ENCODE data around the gene MON2.
"Not testable (repeated sequence)": the region's sequence is repeated elsewhere in the genome, so short reads cannot be mapped to it uniquely, and the experiment has no call there.

MON2 gene

DNA sequence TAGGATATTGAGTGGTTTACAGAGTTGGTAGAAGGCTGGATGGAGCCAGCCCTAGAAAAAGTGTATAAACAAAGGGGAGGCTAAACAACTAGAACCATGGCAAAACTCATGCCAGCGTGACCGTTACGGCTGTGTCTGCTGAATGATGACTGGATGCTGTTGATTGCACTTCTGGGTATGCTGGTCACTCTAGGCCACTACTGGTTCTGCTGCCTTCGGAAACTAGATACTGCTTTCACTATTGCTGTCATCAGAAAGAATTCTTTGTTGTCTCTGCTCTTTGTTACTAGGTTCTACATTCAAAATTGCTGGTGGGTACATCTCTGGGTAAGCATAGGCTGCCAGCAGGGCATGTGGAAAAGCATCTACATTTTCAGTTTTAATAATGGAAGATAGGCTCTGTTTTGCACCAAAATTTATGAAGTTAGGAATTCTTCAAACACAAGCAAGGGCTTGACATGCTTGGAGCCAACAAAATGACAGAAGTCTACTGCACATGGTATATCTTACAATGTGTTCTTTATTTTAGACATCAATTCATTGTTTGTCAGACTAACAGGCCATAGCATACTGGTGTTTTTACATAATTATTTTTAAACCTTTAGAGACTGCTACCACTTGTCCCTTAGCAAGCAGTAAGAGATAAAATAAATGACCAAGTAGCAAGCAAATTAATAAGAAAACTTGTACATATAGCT lies 15.4 kb downstream of the MON2 start:
- no peak for DNase-seq

DNA sequence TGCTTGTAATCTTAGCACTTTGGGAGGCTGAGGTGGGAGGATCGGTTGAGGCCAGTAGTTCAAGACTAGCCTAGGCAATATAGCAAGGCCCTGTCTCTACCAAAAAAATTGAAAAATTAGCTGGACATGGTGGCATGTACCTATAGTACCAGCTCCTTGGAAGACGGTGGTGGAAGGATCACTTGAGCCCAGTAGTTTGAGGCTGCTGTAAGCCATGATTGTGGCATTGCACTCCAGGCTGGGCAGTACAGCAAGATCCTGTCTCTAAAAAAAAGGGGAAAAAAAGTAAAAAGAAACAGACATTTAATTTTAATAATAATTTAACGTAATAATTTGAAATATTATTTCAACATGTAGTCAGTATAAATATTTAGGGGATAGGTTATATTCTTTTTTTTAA lies 16.1 kb downstream of the MON2 start:
- DNase-seq, result no peak

DNA sequence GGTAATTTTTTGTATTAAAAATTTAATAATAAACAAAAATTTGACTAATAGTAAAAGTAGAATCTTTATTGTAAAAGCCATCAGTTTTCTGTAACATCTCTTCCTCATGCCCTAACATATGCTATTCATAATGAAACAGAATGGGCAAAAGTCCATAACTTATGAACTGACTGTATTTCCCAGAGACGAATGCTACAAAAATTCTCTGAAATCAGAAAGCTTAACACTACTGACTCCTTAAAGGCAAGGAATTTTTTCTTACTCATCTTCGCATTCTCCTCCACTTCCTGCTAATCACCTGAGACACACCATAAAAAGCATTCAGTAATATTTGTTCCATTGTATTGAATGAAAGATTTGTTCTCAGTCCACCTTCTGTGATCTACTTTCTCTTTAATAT lies 17.6 kb downstream of the MON2 start:
- peak; percentile 52 for DNase-seq

DNA sequence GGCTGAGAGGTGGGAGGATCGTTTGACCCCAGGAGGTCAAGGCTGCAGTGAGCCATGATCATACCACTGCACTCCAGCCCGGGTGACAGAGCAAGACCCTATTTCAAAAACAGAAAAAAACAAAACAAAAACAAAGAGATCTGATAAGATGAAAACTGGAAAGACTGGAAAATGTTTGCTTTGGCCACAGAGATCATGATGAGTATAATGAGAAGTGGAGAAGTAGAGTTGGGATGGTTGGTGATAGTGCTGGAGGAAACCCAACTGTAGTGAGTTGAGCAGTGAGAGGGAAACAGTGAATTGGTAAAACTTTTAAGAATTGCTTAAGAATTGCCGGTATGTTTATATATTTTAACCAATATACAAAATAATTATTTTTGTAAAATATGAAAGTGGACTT lies 39.2 kb downstream of the MON2 start:
- no peak for DNase-seq

DNA sequence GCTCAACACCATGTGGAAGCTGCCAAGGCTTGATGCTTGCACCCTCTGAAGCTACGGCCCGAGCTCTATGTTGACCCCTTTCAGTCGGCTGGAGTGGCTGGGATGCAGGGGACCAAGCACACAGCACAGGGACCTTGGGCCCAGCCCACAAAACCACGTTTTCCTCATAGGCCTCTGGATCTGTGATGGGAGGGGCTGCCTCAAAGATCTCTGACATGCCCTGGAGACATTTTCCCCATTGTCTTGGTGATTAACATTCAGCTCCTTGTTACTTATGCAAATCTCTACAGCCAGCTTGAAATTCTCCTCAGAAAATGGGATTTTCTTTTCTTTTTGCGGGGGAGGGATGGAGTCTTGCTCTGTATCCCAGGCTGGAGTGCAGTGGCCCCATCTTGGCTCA lies 46.3 kb downstream of the MON2 start:
- DNase-seq, result no peak

DNA sequence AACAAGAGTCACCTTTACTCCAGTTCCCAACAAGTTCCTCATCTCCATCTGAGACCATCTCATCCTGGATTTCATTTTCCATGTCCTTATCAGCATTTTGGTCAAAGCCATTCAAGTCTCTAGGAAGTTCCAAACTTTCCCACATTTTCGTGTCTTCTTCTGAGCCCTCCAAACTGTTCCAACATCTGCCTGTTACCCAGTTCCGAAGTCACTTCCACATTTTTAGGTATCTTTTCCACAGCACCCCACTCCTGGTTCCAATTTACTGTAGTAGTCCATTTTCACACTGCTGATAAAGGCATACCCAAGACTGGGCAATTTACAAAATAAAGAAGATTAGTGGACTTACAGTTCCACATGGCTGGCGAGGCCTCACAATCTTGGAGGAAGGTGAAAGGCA lies 47.5 kb downstream of the MON2 start:
- not testable (repeated sequence) for DNase-seq

DNA sequence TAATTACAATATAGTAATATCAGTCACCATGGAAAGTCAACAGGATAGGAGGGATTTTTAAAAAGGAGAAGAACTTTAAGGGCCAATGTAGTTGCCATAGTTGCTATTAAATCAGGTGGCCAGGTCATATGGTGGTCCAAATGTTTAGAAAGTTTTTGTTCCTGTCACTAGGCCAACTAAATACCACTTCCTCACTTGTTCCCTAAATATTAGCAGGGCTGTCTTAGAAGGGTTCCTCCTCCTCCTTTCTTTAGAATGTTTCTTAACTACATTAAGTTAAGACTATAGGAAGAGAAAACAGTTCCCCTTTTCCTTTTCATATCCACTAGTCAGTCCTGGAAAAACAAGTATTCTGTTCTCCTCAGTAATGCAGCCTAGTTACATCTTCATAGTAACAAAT lies 50.3 kb downstream of the MON2 start:
- DNase-seq, result no peak

DNA sequence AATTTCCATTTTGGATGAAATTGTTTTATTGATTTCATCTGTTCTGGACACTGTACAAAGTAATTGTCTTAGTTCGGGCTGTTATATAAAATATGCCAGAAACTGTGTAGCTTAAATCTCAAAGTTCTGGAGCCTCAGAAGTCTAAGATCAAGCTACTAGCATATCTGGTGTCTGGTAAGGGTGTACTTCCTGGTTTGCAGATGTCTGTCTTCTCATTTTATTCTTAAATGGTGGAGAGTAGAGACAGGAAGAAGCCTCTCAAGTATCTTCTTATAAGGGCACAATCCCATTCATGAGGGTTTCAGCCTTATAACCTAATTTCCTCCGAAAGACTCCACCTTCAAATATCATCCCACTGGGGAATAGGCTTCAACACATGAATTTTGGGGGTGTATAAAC lies 51.3 kb downstream of the MON2 start:
- DNase-seq, result no peak

DNA sequence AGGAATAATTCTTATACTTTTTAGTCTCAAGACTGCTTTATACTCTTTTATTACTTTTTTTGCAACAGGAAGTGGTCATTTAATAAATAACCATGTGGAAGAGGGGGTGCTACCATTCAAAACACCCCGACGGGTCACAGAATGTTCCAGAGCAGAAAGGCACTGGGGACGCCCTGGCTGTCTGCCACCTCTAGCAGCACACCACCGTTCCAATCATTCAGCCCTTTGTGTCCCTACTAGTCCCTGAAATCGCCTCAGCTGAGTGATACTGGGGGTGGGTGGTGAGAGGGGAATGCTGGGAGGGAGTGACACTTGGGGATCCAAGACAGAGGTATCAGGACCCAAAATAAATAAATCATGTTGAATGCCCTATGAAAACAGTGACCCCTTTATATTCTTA lies 52.4 kb downstream of the MON2 start:
- DNase-seq, result no peak

DNA sequence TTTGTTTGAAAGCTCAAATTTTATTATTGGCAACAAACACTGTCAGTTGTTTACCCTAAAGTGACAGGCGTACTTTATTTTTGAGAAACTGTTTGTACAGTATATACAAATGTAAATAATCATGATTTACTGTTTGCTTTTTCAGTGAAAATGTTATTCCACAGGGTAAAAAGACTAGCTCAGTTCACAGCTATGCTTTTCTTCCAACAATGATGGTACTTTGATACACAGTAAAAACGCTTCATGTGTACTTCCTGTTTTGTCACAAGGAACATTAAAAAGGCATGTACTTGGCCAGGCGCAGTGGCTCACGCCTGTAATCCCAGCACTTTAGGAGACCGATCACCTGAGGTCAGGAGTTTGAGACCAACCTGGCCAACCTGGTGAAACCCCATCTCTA lies 53.7 kb downstream of the MON2 start:
- no peak for DNase-seq

DNA sequence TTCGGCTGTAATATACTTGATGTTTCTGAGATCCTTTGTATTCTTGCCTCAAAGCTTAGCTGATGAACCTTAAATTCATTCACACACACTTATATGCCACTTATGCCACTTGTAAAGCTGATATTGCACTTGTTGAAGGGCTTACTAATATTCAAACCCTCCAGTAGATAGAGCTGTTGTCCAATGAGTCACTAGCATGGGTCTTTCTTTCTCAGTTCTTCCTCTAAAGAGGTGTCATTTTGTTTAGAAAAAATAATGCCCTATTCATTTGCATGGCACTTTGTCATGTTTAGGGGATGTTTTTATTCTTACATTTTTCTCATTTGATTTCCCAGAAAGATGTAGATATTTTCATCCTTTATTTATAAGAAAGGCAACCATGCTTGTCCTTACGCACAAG lies 56.4 kb downstream of the MON2 start:
- no peak for DNase-seq

DNA sequence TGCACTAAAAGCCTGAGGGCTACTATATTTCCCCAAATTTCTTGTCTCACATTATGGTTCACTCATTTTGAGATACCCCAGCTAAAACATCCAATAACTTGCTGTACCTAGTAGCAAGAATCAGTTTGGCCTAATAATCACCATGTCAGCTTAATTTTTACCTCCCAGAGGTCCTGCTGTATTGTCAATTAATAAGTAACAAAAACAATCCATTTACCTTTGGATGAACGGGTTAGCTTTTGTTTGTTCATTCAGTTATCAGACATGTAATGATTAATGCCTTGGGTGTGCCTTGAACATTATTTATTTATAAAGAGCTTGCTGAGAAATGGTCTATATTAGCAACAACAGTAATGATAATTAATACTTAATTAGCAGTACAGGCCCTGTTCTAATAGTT lies 57.0 kb downstream of the MON2 start:
- DNase-seq, result no peak

DNA sequence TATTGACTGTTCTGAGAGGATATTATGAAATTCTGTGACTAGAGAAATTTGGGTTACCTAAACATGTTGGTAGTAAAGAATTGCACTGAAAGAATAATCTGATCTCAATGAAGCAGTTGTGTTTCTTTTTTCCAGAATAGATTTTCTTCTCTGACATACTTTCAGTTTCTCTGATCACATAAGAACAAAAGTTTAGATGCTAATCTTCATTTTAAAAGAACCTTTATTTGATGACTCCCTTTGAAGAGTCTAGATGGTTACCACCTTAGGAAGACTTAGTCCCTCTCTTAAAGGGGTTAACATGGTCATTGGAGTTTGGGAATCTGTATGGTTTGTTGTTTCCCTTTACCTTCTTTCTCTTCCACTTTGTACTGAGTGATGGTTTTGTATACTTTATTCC lies 58.6 kb downstream of the MON2 start:
- DNase-seq, result no peak

DNA sequence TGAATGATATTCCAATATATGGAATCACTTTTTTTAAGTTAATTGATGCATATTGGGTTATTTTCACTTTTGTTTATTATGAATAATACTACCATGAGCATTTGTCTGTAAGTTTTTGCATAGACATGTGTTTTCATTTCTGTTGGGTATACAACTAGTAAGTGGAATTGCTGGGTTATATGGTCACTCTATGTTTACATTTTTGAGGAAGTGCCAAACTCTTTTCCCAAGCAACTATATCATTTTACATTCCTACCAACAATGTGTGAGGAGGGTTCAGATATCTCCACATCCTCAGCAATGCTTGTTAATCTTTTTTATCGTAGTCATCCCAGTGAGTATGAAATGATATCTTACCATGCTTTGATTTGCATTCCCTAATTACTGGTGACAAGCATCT lies 64.0 kb downstream of the MON2 start:
- peak; percentile 87 for DNase-seq

DNA sequence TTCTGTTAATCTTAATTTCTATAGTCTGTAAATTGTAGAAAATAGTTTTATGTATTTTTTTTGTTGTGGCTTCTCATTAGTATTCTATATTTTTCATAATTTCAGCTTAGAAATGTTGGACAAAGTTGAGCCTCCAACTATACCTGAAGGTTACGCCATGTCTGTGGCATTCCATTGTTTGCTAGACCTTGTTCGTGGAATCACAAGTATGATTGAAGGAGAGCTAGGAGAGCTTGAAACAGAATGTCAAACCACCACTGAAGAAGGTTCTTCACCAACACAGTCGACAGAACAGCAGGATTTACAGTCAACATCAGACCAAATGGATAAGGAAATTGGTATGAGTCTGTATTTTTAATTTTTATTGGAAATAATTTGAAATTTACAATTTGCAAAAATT lies 65.7 kb downstream of the MON2 start:
- DNase-seq, result no peak

DNA sequence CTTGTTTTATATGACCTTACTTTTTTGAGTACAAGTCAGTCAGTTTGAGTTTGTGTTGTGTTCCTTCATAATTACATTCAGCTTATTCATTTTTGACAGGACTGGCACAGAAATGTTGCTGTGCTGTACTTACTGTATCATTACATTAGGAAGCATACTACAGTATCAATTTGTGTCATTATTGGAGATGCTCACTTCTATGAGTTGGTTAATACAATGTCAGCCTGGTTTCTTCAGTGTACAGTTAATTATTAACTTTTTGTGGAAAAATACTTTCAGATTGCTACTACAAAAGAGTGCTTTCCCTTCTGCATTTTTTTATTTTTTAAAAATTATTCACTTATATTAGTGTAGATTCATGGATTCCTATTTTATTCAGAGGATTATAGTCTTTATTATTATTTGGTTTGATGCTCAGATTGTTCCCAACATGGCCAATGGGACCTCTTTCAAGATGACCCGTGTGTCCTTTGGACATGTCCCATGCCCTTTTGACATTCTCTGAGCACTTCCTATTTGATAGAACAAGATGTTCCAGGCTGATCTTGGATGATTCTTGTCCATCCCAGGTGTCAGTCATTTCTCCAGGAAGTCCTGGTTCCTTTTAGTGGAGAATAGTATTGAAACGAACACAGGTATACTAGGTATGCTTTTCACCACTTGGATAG lies 66.6 kb downstream of the MON2 start:
- no peak for DNase-seq

DNA sequence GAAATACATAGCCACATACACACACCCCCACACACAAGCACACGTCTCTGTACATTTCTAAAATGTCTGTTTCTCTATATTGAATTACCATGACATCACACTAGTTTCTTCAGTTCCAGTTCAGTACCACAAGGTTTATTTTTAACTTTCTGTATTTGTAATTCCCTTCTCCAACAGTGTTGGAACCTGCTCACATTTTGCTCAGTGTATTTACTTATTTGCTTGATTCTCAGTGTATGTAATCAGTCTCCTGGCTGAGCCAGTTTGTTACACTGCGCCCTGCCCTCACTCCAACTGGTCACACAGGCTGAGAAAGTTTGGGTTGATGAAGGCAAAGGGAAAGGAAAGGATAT lies 67.1 kb downstream of the MON2 start:
- DNase-seq, result no peak

DNA sequence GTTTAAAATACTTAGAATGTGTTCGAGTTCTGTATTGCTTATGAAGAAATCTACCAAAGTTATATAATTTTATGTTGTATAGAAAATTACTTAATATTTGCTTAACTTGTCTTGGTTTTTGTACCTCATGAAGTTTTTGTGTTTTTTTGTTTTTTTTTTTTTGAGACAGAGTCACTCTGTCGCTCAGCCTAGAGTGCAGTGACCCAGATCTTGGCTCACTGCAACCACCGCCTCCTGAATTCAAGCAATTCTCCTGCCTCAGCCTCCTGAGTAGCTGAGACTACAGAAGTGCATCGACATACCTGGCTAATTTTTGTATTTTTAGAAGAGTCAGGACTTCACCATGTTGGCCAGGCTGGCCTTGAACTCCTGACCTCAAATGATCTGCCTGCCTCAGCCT lies 69.9 kb downstream of the MON2 start:
- DNase-seq, result no peak

DNA sequence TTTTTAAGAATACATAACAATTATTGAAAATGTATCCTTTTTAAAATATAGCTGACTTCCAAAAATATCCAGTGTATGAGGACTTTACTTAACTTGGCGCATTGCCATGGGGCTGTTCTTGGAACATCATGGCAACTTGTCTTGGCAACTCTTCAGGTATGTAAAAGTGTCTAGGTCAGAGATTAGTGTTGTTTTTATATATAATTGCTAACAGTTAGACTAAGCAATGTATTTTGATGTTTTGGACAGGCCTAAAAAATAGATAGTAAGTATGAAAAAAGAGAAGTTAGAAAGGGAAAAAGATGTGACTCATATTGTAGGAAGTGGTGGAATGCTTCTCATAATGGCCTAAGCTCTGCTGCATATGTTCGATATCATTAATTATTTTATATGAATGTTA lies 70.9 kb downstream of the MON2 start:
- peak; percentile 88 for DNase-seq

DNA sequence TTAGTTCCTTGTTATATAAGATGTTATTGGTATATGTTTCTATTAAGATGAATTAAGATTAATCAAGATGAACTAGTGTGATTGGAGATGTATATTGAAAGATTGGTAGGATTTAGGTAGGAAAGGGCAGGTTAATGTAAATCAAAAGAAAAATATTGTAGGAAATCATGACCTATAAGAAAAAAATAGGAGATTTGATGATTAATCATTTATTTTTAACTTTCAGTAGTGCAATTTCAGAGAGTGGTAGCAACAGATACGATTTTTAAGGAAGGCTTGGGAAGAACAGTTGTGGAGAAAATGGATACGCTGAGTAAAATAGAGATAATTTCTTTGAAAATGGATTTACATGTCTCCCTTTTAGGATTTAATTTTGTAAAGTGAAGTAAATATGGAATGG lies 73.7 kb downstream of the MON2 start:
- no peak for DNase-seq

DNA sequence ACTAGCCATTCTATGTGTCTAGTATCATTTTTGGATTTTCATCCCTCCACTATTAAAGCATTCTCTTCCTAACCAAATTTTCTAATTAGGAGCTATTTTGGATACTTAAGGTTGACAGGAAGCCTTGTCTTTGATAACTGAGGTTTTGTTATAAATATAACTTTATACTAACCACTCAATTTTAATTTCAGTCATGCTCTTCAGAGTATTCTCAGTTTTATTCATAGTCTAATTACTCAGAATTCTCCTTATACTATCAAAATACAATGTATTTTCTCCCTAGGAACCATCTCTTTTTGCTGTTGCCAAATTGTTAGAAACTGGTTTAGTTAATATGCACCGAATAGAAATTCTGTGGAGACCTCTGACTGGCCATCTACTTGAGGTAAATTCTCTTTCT lies 76.2 kb downstream of the MON2 start:
- DNase-seq, result no peak

DNA sequence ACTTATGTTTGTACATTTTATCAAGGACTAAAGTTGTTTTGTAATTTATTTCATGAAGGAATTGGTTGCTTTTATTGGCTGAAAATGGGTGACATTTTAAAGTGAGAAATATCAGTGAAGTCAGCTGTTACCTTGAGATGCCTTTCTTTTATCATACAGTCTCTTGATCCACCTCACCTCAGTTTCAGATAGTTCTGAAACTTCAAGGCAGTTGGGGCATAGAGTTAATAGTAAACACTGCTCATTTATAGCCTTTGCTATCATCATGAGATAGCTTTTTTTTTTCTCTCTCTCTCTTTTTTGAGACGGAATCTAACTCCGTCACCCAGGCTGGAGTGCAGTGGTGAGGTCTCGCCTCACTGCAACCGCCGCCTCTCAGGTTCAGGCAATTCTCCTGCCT lies 76.7 kb downstream of the MON2 start:
- no peak for DNase-seq

DNA sequence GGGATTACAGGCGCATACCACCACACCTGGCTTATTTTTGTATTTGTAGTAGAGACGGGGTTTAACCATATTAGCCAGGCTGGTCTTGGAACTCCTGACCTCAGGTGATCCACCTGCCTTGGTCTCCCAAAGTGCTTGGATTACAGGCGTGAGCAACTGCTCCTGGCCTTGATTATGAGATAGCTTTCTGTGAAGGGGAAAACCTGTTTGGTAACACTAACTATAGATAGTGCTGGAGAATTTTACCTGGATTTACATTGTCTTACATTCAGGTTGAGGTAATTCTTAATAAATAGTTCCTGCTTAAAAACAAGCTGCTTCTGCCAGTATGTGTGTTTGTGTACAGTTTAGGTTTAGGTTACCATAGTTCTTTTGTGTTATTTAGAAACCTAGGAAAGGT lies 77.1 kb downstream of the MON2 start:
- DNase-seq, result no peak

DNA sequence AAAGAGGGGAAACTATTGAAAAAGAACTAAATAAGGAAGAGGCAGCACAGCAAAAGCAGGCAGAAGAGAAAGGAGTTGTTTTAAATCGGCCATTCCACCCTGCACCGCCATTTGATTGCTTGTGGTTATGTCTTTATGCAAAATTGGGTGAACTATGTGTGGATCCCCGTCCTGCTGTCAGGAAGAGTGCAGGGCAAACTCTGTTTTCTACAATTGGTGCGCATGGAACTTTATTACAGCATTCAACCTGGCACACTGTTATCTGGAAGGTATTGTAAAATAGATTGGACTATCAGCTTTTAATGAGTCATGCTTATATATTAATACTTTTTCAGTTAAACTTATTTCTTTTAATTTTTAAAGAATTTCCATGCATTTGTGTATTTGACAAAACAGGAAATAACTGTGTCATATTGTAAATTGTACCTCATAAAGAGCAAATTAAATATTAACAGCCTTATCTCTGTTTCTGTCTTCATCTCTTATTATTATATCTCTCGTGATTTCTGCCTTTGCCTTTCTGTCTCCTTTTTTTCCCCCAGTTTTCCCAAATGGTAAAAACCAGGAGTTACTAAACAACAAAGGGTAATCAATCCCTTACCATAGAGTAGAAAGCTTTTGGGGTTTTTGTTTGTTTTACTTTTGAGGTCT lies 86.4 kb downstream of the MON2 start:
- no peak for DNase-seq

DNA sequence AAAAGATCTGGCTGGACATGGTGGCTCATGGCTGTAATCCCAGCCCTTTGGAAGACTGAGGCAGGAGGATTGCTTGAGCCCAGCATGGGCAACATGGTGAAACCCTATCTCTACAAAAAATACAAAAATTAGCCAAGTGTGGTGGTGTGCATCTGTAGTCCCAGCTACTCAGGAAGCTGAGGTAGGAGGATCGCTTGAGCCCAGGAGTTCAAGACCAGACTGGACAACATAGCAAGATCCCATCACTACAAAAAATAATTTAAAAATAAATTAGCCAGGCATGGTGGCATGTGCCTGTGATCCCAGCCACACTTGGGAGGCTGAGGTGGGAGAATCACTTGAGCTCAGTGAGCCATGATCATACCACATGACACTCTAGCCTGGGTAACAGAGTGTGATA lies 92.7 kb downstream of the MON2 start:
- DNase-seq, result not testable (repeated sequence)
